Mesenchymal stem cell (in vitro differentiated cells and primary cell): ENCODE measurements around the gene RPL36A. TPM values are rescaled to one million over a fixed set of nuclear protein-coding genes. Genes with fewer than 3 reads are reported as not detected.

Experiments used
- DNase-seq: peaks from one replicate; pipeline ENCODE4 v3.0.0-alpha.2; 2013
- H2AFZ ChIP-seq: one replicate; pipeline ENCODE4 v1.6.1; 2013; ENCODE audit warnings: low read depth, mild to moderate bottlenecking, control low read depth, inconsistent platforms, low read length, moderate library complexity
- H2AK5ac ChIP-seq: 2 replicates; pipeline ENCODE4 v1.6.1; 2013; ENCODE audit warnings: low read length, moderate library complexity, mild to moderate bottlenecking, inconsistent platforms; ENCODE audit not compliant: severe bottlenecking
- H2BK120ac ChIP-seq: one replicate; pipeline ENCODE4 v1.6.1; 2013; ENCODE audit warnings: low read depth, mild to moderate bottlenecking, inconsistent platforms, low read length, moderate library complexity
- H2BK12ac ChIP-seq, 2 experiments: one replicate each; pipeline ENCODE4 v1.6.1; 2013; ENCODE audit warnings: inconsistent platforms in 2 of 2, low read length in 2 of 2, mild to moderate bottlenecking in 2 of 2, moderate library complexity in 2 of 2, control low read depth in 1 of 2
- H2BK15ac ChIP-seq: one replicate; pipeline ENCODE4 v1.6.1; 2013; ENCODE audit warnings: mild to moderate bottlenecking, low read depth, inconsistent platforms; ENCODE audit not compliant: poor library complexity, severe bottlenecking
- H2BK5ac ChIP-seq: 2 replicates; pipeline ENCODE4 v1.6.1; 2013; ENCODE audit warnings: low read depth, mild to moderate bottlenecking, low read length, control low read depth, inconsistent platforms; ENCODE audit not compliant: poor library complexity, severe bottlenecking
- H3K14ac ChIP-seq, 2 experiments: one replicate each; pipeline ENCODE4 v1.6.1; 2013; ENCODE audit warnings: inconsistent platforms in 2 of 2, low read length in 2 of 2, control low read depth in 1 of 2, mild to moderate bottlenecking in 1 of 2, moderate library complexity in 1 of 2
- H3K18ac ChIP-seq, 2 experiments: one replicate each; pipeline ENCODE4 v1.6.1; 2013; ENCODE audit warnings: inconsistent platforms in 2 of 2, low read length in 2 of 2, control low read depth in 1 of 2, low read depth in 1 of 2, mild to moderate bottlenecking in 1 of 2
- H3K23ac ChIP-seq, 2 experiments: one replicate each; pipeline ENCODE4 v1.6.1; 2013; ENCODE audit warnings: inconsistent platforms in 2 of 2, low read length in 2 of 2, mild to moderate bottlenecking in 2 of 2, moderate library complexity in 2 of 2, control low read depth in 1 of 2
- H3K27ac ChIP-seq: 2 replicates; pipeline ENCODE4 v1.5.1; 2013; ENCODE audit warnings: mild to moderate bottlenecking, moderate library complexity, low read length, control low read depth, inconsistent platforms; ENCODE audit not compliant: poor library complexity, severe bottlenecking
- H3K27me3 ChIP-seq, 2 experiments: 2 replicates each; pipeline versions ENCODE4 v1.6.1 to v1.7.0; 2013; ENCODE audit warnings: low read length in 2 of 2, mild to moderate bottlenecking in 2 of 2, moderate library complexity in 2 of 2, control low read depth in 1 of 2, inconsistent platforms in 1 of 2; ENCODE audit not compliant: control insufficient read depth in 1 of 2, insufficient read depth in 1 of 2
- H3K36me3 ChIP-seq, 2 experiments: 2 replicates each; pipeline versions ENCODE4 v1.6.1 to v1.7.0; 2013; ENCODE audit warnings: low read length in 2 of 2, control low read depth in 1 of 2, inconsistent platforms in 1 of 2, low read depth in 1 of 2, mild to moderate bottlenecking in 1 of 2; ENCODE audit not compliant: insufficient read depth in 2 of 2, control insufficient read depth in 1 of 2
- H3K4ac ChIP-seq, 2 experiments: one replicate each; pipeline ENCODE4 v1.6.1; 2013; ENCODE audit warnings: inconsistent platforms in 2 of 2, low read length in 2 of 2, mild to moderate bottlenecking in 2 of 2, moderate library complexity in 2 of 2, control low read depth in 1 of 2, low read depth in 1 of 2
- H3K4me1 ChIP-seq: 2 replicates; pipeline ENCODE4 v1.6.1; 2013; ENCODE audit warnings: low read depth, low read length, control low read depth; ENCODE audit not compliant: control insufficient read depth, insufficient read depth
- H3K4me2 ChIP-seq: 2 replicates; pipeline ENCODE4 v1.6.1; 2013; ENCODE audit warnings: low read length, mild to moderate bottlenecking, inconsistent platforms; ENCODE audit not compliant: poor library complexity, severe bottlenecking
- H3K4me3 ChIP-seq, 2 experiments: 2 replicates each; pipeline versions ENCODE4 v1.5.1 to v1.7.0; 2013; ENCODE audit warnings: low read length in 2 of 2, mild to moderate bottlenecking in 2 of 2, control low read depth in 1 of 2, low read depth in 1 of 2; ENCODE audit not compliant: insufficient read depth in 1 of 2
- H3K79me1 ChIP-seq: replicated peaks from 2 replicates; pipeline ENCODE4 v1.6.1; 2013; ENCODE audit warnings: mild to moderate bottlenecking, control low read depth, low read length, inconsistent platforms; ENCODE audit not compliant: poor library complexity, severe bottlenecking
- H3K9ac ChIP-seq: 2 replicates; pipeline ENCODE4 v1.7.0; 2013; ENCODE audit warnings: mild to moderate bottlenecking, low read length, moderate library complexity
- H3K9me3 ChIP-seq: 2 replicates; pipeline ENCODE4 v1.7.0; 2013; ENCODE audit warnings: mild to moderate bottlenecking, low read length; ENCODE audit not compliant: control insufficient read depth
- H4K8ac ChIP-seq: one replicate; pipeline ENCODE4 v1.6.1; 2013; ENCODE audit warnings: inconsistent platforms, mild to moderate bottlenecking, low read length, moderate library complexity
- H4K91ac ChIP-seq: one replicate; pipeline ENCODE4 v1.6.1; 2013; ENCODE audit warnings: mild to moderate bottlenecking, low read length, inconsistent platforms
- WGBS: methylation state at CpG from one replicate; pipeline ENCODE4 v1.1.7; 2013; ENCODE audit warnings: mixed read lengths; 5-methylcytosine and 5-hydroxymethylcytosine counted together
- polyA plus RNA-seq, 2 experiments: library from polyadenylated mRNA; stranded (reverse); fragments of 200-250 nt; gene quantifications; one replicate each; pipeline ENCODE4 v1.2.3, GENCODE V29; 2013

RPL36A gene
- 2,923 TPM for polyA plus RNA-seq (2013, experiment 1 of 2)
- polyA plus RNA-seq (2013, experiment 2 of 2), result 2,774 TPM

DNA sequence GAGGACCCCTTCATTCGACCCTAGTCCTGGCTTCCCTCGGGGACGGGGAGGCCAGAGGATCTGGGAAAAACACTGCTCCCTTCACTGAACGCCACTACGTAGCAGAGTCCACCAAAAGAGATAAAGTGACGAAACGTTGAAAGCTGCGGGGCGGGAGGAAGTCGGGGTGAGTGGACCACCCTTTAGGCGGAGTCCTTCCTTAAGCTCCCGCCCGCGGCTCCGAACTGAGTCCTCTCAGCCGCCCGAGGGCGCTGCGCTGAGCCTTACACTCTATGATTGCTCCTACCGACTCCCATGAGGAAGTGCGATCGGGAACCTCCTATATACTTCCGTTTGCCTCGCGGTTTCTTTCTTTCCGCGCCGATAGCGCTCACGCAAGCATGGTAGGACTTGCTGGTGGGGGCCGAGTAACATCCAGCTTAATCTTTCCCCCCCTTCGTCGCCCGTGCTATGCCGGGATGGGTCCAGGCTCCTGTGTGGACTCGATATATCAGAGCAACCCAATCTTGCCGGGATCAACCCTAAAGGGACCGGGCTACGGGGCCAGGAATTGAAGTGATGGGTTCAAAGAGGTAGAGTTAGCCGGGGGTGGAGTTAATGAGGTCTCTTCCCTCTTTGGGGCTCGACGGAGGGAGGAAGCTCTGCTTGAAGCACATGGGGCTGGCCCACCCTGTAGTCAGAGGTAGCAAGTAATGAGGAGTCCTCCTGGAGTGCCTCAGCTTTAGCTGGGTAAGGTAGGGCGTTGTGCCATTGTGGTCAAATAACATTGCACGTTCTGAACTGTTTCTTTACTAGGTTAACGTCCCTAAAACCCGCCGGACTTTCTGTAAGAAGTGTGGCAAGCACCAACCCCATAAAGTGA is at the start of gene RPL36A:
Gene RPL36A (plus strand): TSS at position 348 of the 862 bp plus-strand sequence. CDS start 33 bp downstream, at position 381.
- no peak within 1 kb of the TSS for H2BK5ac ChIP-seq
- peak within 1 kb of the TSS; percentile 49 for H2BK120ac ChIP-seq
- peak within 1 kb of the TSS; percentile 66 to 83 for H3K18ac ChIP-seq
- H3K4ac ChIP-seq, result peak within 1 kb of the TSS in 1 of 2 experiments; percentile 26
- H2BK12ac ChIP-seq, result no peak within 1 kb of the TSS
- 2% methylated on average over 42 of the region's 47 CpGs for WGBS
- no peak within 1 kb of the TSS for H2AK5ac ChIP-seq
- peak within 1 kb of the TSS; percentile 60 to 85 for H3K4me3 ChIP-seq
- peaks cover 0 to 21% of the 10 kb centered on the region in 2 experiments for H3K36me3 ChIP-seq
- H3K14ac ChIP-seq, result peak within 1 kb of the TSS in 1 of 2 experiments; percentile 55
- DNase-seq, result peak; percentile 92
- H3K27ac ChIP-seq, result peak within 1 kb of the TSS; percentile 73
- peak within 1 kb of the TSS; percentile 92 for H4K8ac ChIP-seq
- H3K9ac ChIP-seq, result peak within 1 kb of the TSS; percentile 93
- no peaks in the 10 kb centered on the region for H3K79me1 ChIP-seq
- H3K4me1 ChIP-seq, result no peaks in the 10 kb centered on the region
- H2AFZ ChIP-seq, result peak within 1 kb of the TSS; percentile 14
- no peak within 1 kb of the TSS for H2BK15ac ChIP-seq
- H3K9me3 ChIP-seq, result no peaks in the 10 kb centered on the region
- H4K91ac ChIP-seq, result peak within 1 kb of the TSS; percentile 75
- peak within 1 kb of the TSS; percentile 63 for H3K4me2 ChIP-seq
- H3K27me3 ChIP-seq, result peaks cover 0 to 15% of the 10 kb centered on the region in 2 experiments
- no peak within 1 kb of the TSS for H3K23ac ChIP-seq

DNA sequence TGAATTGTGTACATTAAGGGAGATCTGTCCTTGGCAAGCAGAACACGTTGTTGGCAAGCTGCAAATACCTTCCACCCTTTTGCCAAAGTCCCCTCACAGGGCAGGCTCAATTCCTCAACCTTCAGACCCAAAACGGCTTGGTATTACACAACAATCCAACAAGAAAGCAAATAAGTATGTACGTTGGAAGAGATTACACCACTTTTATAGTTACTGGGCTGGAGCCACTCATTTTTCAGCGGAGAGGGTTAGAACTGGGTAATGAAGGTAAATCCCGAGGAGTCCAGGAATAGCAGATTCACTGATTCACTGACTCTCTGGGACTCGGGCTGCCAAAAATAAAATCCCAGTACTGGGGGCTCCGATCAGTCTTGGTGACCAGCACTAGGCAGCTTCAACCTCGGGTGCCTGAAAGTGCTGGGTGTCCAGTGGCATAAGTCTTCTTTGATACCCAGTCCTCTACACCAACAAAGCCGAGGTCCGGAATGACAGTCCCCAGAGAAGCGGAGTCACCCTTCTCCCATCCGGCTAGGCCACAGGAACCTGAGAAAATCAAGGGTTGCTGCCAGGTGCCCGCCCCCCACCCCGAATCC is 42.9 kb upstream of the RPL36A start:
- H3K23ac ChIP-seq, result no peak overlapping the region
- no peaks in the 10 kb centered on the region for H3K4me1 ChIP-seq
- H2AK5ac ChIP-seq, result no peak overlapping the region
- no peaks in the 10 kb centered on the region for H3K36me3 ChIP-seq
- no peak overlapping the region for H2AFZ ChIP-seq
- H2BK15ac ChIP-seq, result no peak overlapping the region
- no peak overlapping the region for H4K91ac ChIP-seq
- peaks cover 2% of the 10 kb centered on the region for H3K79me1 ChIP-seq
- no peak overlapping the region for H2BK12ac ChIP-seq
- no peak overlapping the region for H3K27ac ChIP-seq
- H3K4me3 ChIP-seq, result peak overlapping the region; percentile 69 to 85
- H3K14ac ChIP-seq, result no peak overlapping the region
- H2BK120ac ChIP-seq, result no peak overlapping the region
- H3K4ac ChIP-seq, result no peak overlapping the region
- 0% methylated on average over 4 of the region's 14 CpGs for WGBS
- H3K27me3 ChIP-seq, result peaks cover 0 to 4% of the 10 kb centered on the region in 2 experiments
- H2BK5ac ChIP-seq, result no peak overlapping the region
- peak overlapping the region; percentile 80 for H3K9ac ChIP-seq
- peak; percentile 45 for DNase-seq
- H3K9me3 ChIP-seq, result no peaks in the 10 kb centered on the region
- peak overlapping the region; percentile 59 for H3K4me2 ChIP-seq
- H4K8ac ChIP-seq, result no peak overlapping the region
- H3K18ac ChIP-seq, result no peak overlapping the region

GRCh38 chrX:101348452-101349192 is 42.2 kb upstream of the RPL36A start, which contains the start of gene TIMM8A:
TSS of gene TIMM8A (minus strand) at chrX:101348742. CDS start at chrX:101348664, 78 bp downstream.
- Histone ChIP-seq H2BK120ac (no peak within 1 kb of the TSS), H2BK12ac (no peak within 1 kb of the TSS), H3K9me3 (no peaks in the 10 kb centered on the region), H3K79me1 (peaks cover 2% of the 10 kb centered on the region), H3K18ac (peak within 1 kb of the TSS; percentile 88 to 93), H3K27me3 (peaks cover 0 to 5% of the 10 kb centered on the region in 2 experiments), H3K36me3 (no peaks in the 10 kb centered on the region), H4K8ac (peak within 1 kb of the TSS; percentile 64), H3K9ac (peak within 1 kb of the TSS; percentile 80), H4K91ac (peak within 1 kb of the TSS; percentile 80), H2BK15ac (no peak within 1 kb of the TSS), H3K4me1 (no peaks in the 10 kb centered on the region), H3K14ac (no peak within 1 kb of the TSS), H3K4me2 (peak within 1 kb of the TSS; percentile 65), H2AK5ac (no peak within 1 kb of the TSS), H3K23ac (no peak within 1 kb of the TSS), H3K27ac (peak within 1 kb of the TSS; percentile 80), H2AFZ (peak within 1 kb of the TSS; percentile 76), H3K4me3 (peak within 1 kb of the TSS; percentile 69 to 85), H2BK5ac (no peak within 1 kb of the TSS), H3K4ac (no peak within 1 kb of the TSS)
- DNase-seq, result peak; percentile 78
- 0% methylated on average over 17 of the region's 55 CpGs for WGBS
